HG03280 (cell line): ENCODE measurements around the gene ATRN.
"Not testable (repeated sequence)": the region's sequence is repeated elsewhere in the genome, so short reads cannot be mapped to it uniquely, and the experiment has no call there.

ENCODE experiments used
- ATAC-seq: cut with Tn5 transposase; IDR thresholded peaks from one replicate; pipeline ENCODE4 v1.9.1; 2021; ENCODE audit warnings: mild to moderate bottlenecking, moderate library complexity; ENCODE audit not compliant: unreplicated experiment

Gene ATRN

GRCh38 chr20:3470627-3471396, at the start of gene ATRN:
Gene ATRN, plus strand, starts transcription at chr20:3471018. Its CDS starts 90 bp downstream, at chr20:3471108.
- peak; percentile 89 for ATAC-seq

GRCh38 chr20:3421985-3422384, 48.8 kb upstream of the ATRN start:
- ATAC-seq, result no peak

GRCh38 chr20:3423126-3423525, 47.7 kb upstream of the ATRN start:
- no peak for ATAC-seq

- ATAC-seq, result not testable (repeated sequence)
Observed at GRCh38 chr20:3426766-3427165, 44.1 kb upstream of the ATRN start.

GRCh38 chr20:3430376-3431069, 40.3 kb upstream of the ATRN start:
- peak; percentile 69 for ATAC-seq

GRCh38 chr20:3431109-3431508, 39.7 kb upstream of the ATRN start:
- ATAC-seq, result no peak

- ATAC-seq, result no peak
Observed at GRCh38 chr20:3432844-3433243, 38.0 kb upstream of the ATRN start.

- ATAC-seq, result no peak
Observed at GRCh38 chr20:3433744-3434143, 37.1 kb upstream of the ATRN start.

- no peak for ATAC-seq
Observed at GRCh38 chr20:3434232-3434631, 36.6 kb upstream of the ATRN start.

GRCh38 chr20:3436864-3437574, 33.8 kb upstream of the ATRN start:
- no peak for ATAC-seq

GRCh38 chr20:3446779-3447178, 24.0 kb upstream of the ATRN start:
- ATAC-seq, result no peak

- no peak for ATAC-seq
Observed at GRCh38 chr20:3447321-3447720, 23.5 kb upstream of the ATRN start.

- ATAC-seq, result no peak
Observed at GRCh38 chr20:3449319-3449718, 21.5 kb upstream of the ATRN start.

GRCh38 chr20:3452136-3452535, 18.7 kb upstream of the ATRN start:
- ATAC-seq, result no peak

- ATAC-seq, result no peak
Observed at GRCh38 chr20:3452690-3453089, 18.1 kb upstream of the ATRN start.

GRCh38 chr20:3454831-3455230, 16.0 kb upstream of the ATRN start:
- no peak for ATAC-seq

- ATAC-seq, result no peak
Observed at GRCh38 chr20:3456648-3457047, 14.2 kb upstream of the ATRN start.

GRCh38 chr20:3459881-3460307, 10.9 kb upstream of the ATRN start:
- no peak for ATAC-seq

- ATAC-seq, result no peak
Observed at GRCh38 chr20:3461211-3461771, 9.5 kb upstream of the ATRN start.

- ATAC-seq, result no peak
Observed at GRCh38 chr20:3461911-3462677, 8.7 kb upstream of the ATRN start.

GRCh38 chr20:3464166-3464565, 6.7 kb upstream of the ATRN start:
- no peak for ATAC-seq
